ENCODE data around the gene CLDN19. TPM values are rescaled to one million over a fixed set of nuclear protein-coding genes. Genes with fewer than 3 reads are reported as not detected.

The CLDN19 gene
- polyA plus RNA-seq, 2 of the 4 experiments (the other 2 are of a cell fraction): 0.03 TPM; not detected in 1

GRCh38 chr1:42765269-42765668 lies 25.2 kb upstream of the CLDN19 start:
- Histone ChIP-seq H3K4me3 (peak overlapping the region; percentile 95), H3K27ac (peak overlapping the region; percentile 81 to 94; a peak in 5 of 6 replicates), H3K9me3 (no peaks in the 10 kb centered on the region), H3K4me2 (peak overlapping the region; percentile 82), H3K4me1 (peaks cover 16% of the 10 kb centered on the region; the same call in 2 of the 3 replicates)
- no peak for FAIRE-seq
- DNase-seq (ENCODE audit: low read depth in 1 of 2, low spot score in 1 of 2): no peak
- ChIA-PET POLR2A (interaction anchor here (2.0 to 2.4 kb wide), 2 partner anchors 52 to 83 kb away, joined by 11 to 15 read pairs; partner anchors contain the start of genes ERMAP, SVBP and YBX1), CTCF (interaction anchor here (0.7 to 2.0 kb wide), 3 partner anchors 8 to 1054 kb away, joined by 3 to 15 read pairs (median 7); no protein-coding TSS in a partner anchor)
- TF ChIP-seq NPAS2 (CRISPR knock-in tag; IDR thresholded peaks at IDR 0.05; ENCODE audit: borderline replicate concordance) (no peak), MYC (IDR thresholded peaks at IDR 0.05; ENCODE audit: borderline replicate concordance, low read length) (no peak), NFE2L2 (conservative IDR thresholded peaks at IDR 0.05; ENCODE audit: low read length) (no peak), RAD21 (conservative IDR thresholded peaks at IDR 0.05 in 1 of 2, IDR thresholded peaks at IDR 0.05 in 1 of 2) (no peak), FOXS1 (CRISPR knock-in tag; IDR thresholded peaks at IDR 0.05) (no peak), RCOR1 (IDR thresholded peaks at IDR 0.05; ENCODE audit: low read depth, low read length) (no peak), EP300 (IDR thresholded peaks at IDR 0.05) (no peak), HEYL (CRISPR knock-in tag; IDR thresholded peaks at IDR 0.05) (no peak)
- 40% methylated on average over 7 of the region's 7 CpGs for WGBS (ENCODE audit: missing lambda C conversion rate)
- no peak for ATAC-seq

- CTCF ChIA-PET: interaction anchor here (0.8 to 2.0 kb wide), 2 partner anchors 10 to 184 kb away, joined by 3 to 5 read pairs; no protein-coding TSS in a partner anchor
- DNase-seq (ENCODE audit: low read depth in 1 of 2, low spot score in 1 of 2) (no peak), ATAC-seq (no peak), FAIRE-seq (no peak)
- Histone ChIP-seq H3K4me1 (peaks cover 13% of the 10 kb centered on the region; the same call in 2 of the 3 replicates), H3K9me3 (no peaks in the 10 kb centered on the region), H3K27ac (no peak overlapping the region), H3K4me3 (no peak overlapping the region), H3K4me2 (no peak overlapping the region)
- WGBS (ENCODE audit: missing lambda C conversion rate): 81% methylated on average over 5 of the region's 5 CpGs
- POLR2A ChIA-PET: no interaction called here
- TF ChIP-seq PHF8 (IDR thresholded peaks at IDR 0.05; ENCODE audit: borderline replicate concordance, low read depth): no peak
- TF ChIP-seq CBX2 (IDR thresholded peaks at IDR 0.05; ENCODE audit: borderline replicate concordance, low read depth): no peak
- no peak for TF ChIP-seq FOSB (CRISPR knock-in tag; IDR thresholded peaks at IDR 0.05)
- TF ChIP-seq MAX (IDR thresholded peaks at IDR 0.05): no peak
- TF ChIP-seq RAD21 (conservative IDR thresholded peaks at IDR 0.05 in 1 of 2, IDR thresholded peaks at IDR 0.05 in 1 of 2): no peak
Observed at GRCh38 chr1:42762269-42762668, 22.2 kb upstream of the CLDN19 start.

- H3K4me1 ChIP-seq: peaks cover 13% of the 10 kb centered on the region; the same call in 2 of the 3 replicates
- H3K4me2 ChIP-seq: no peak overlapping the region
- ATAC-seq (no peak), DNase-seq (ENCODE audit: low read depth in 1 of 2, low spot score in 1 of 2) (no peak), FAIRE-seq (no peak)
- no peak overlapping the region for H3K4me3 ChIP-seq
- no peak overlapping the region for H3K27ac ChIP-seq
- 93% methylated on average over 4 of the region's 4 CpGs for WGBS (ENCODE audit: missing lambda C conversion rate)
- no peaks in the 10 kb centered on the region for H3K9me3 ChIP-seq
- POLR2A ChIA-PET: no interaction called here
- TF ChIP-seq HDAC2 (IDR thresholded peaks at IDR 0.05): no peak
- TF ChIP-seq FOXS1 (CRISPR knock-in tag; IDR thresholded peaks at IDR 0.05): no peak
- TF ChIP-seq ZSCAN20 (CRISPR knock-in tag; IDR thresholded peaks at IDR 0.05): no peak
- TF ChIP-seq ZFP36 (IDR thresholded peaks at IDR 0.05; ENCODE audit: borderline replicate concordance, partially characterized antibody): no peak
- no peak for TF ChIP-seq ZC3H11A (IDR thresholded peaks at IDR 0.05)
- TF ChIP-seq POLR2A (IDR thresholded peaks at IDR 0.05; ENCODE audit: low read length): no peak
- CTCF ChIA-PET: interaction anchor here (2.0 kb wide), 1 partner anchor 9 kb away, joined by 5 read pairs; no protein-coding TSS in a partner anchor
Observed at GRCh38 chr1:42761567-42761966, 21.5 kb upstream of the CLDN19 start.

- no peaks in the 10 kb centered on the region for H3K9me3 ChIP-seq
- 76% methylated on average over 9 of the region's 9 CpGs for WGBS (ENCODE audit: missing lambda C conversion rate)
- TF ChIP-seq JUNB (IDR thresholded peaks at IDR 0.05) (no peak), RNF2 (IDR thresholded peaks at IDR 0.05; ENCODE audit: borderline replicate concordance, low read depth) (no peak), ZSCAN20 (CRISPR knock-in tag; IDR thresholded peaks at IDR 0.05) (no peak), NFE2L2 (conservative IDR thresholded peaks at IDR 0.05; ENCODE audit: low read length) (no peak), FOXS1 (CRISPR knock-in tag; IDR thresholded peaks at IDR 0.05) (no peak), CTCF (IDR thresholded peaks at IDR 0.05) (no peak), RAD21 (conservative IDR thresholded peaks at IDR 0.05 in 1 of 2, IDR thresholded peaks at IDR 0.05 in 1 of 2) (no peak), EHF (CRISPR knock-in tag; IDR thresholded peaks at IDR 0.05) (no peak)
- no peak for DNase-seq (ENCODE audit: low read depth in 1 of 2, low spot score in 1 of 2)
- CTCF ChIA-PET: interaction anchor here (1.2 to 5.2 kb wide), 3 partner anchors 10 to 26 kb away, joined by 3 to 21 read pairs (median 3); no protein-coding TSS in a partner anchor
- H3K4me2 ChIP-seq: no peak overlapping the region
- no peak overlapping the region for H3K4me3 ChIP-seq
- no peak overlapping the region for H3K27ac ChIP-seq
- no peak for FAIRE-seq
- H3K4me1 ChIP-seq: no peaks in the 10 kb centered on the region; the same call in 2 of the 3 replicates
- ATAC-seq: peak in 1 of 2 experiments; percentile 53; a peak in 2 of 6 replicates
- POLR2A ChIA-PET: no interaction called here
Observed at GRCh38 chr1:42759114-42759513, 19.1 kb upstream of the CLDN19 start.

Measured in A549 (cell line).